ENCODE data around the gene PLXNA2.

- no peak for TF ChIP-seq CTCF (IDR thresholded peaks at IDR 0.05; ENCODE audit: low read depth, low read length)
- TF ChIP-seq EZH2phosphoT487 (IDR thresholded peaks at IDR 0.05; ENCODE audit: low read depth): no peak
These were observed 45.9 kb downstream of the PLXNA2 start for GRCh38 chr1:208198236-208198635.
